Stimulated activated CD8-positive, alpha-beta memory T cell treated with anti-CD3 and anti-CD28 coated beads, Interleukin-7, amount 100 ng/mL, for 4 hours (primary cell): ENCODE results near the gene DPP7.

Experiments
- DNase-seq, 2 donors: peaks; one replicate each; pipeline ENCODE4 v3.0.0-alpha.2; 2020; ENCODE audit warnings: low read depth in 2 of 2

The DPP7 gene

GRCh38 chr9:137088121-137088520 is 26.4 kb downstream of the DPP7 start:
- no peak for DNase-seq

GRCh38 chr9:137087409-137087925 is 27.1 kb downstream of the DPP7 start:
- DNase-seq, result no peak

- DNase-seq, result peak; percentile 98 to 100
Observed at GRCh38 chr9:137086531-137087408, 27.8 kb downstream of the DPP7 start, which contains the start of gene MAN1B1. MAN1B1 (plus strand) TSS chr9:137086985; CDS start chr9:137087000, 15 bp downstream.

GRCh38 chr9:137085920-137086530 is 28.5 kb downstream of the DPP7 start:
- no peak for DNase-seq

- no peak for DNase-seq
Observed at GRCh38 chr9:137084526-137084925, 30.0 kb downstream of the DPP7 start.

- DNase-seq, result no peak
Observed at GRCh38 chr9:137083394-137084004, 31.0 kb downstream of the DPP7 start.

- no peak for DNase-seq
Observed at GRCh38 chr9:137082925-137083290, 31.6 kb downstream of the DPP7 start.

GRCh38 chr9:137082222-137082924 is 32.2 kb downstream of the DPP7 start:
- DNase-seq, result no peak

- DNase-seq, result no peak
Observed at GRCh38 chr9:137080260-137081122, 34.0 kb downstream of the DPP7 start.

- DNase-seq, result no peak
Observed at GRCh38 chr9:137079401-137079787, 35.1 kb downstream of the DPP7 start.

GRCh38 chr9:137078701-137079400 is 35.7 kb downstream of the DPP7 start:
- no peak for DNase-seq

GRCh38 chr9:137077758-137078693 is 36.5 kb downstream of the DPP7 start:
- DNase-seq, result peak; percentile 24 to 49

GRCh38 chr9:137077010-137077747 is 37.4 kb downstream of the DPP7 start, which contains the start of gene UAP1L1:
UAP1L1 (plus strand) TSS chr9:137077517; CDS start chr9:137077533, 16 bp downstream.
- DNase-seq, result peak in 1 of 2 donors; percentile 48

- no peak for DNase-seq
Observed at GRCh38 chr9:137076636-137077009, 37.9 kb downstream of the DPP7 start.

- DNase-seq, result no peak
Observed at GRCh38 chr9:137075275-137075775, 39.2 kb downstream of the DPP7 start.

- DNase-seq, result no peak
Observed at GRCh38 chr9:137074657-137075274, 39.8 kb downstream of the DPP7 start.

- DNase-seq, result no peak
Observed at GRCh38 chr9:137073992-137074399, 40.5 kb downstream of the DPP7 start.

GRCh38 chr9:137071282-137071681 is 43.3 kb downstream of the DPP7 start:
- DNase-seq, result no peak
